ENCODE results near the gene HID1. TPM values are rescaled to one million over a fixed set of nuclear protein-coding genes. Genes with fewer than 3 reads are reported as not detected.
"Not testable (repeated sequence)": the region's sequence is repeated elsewhere in the genome, so short reads cannot be mapped to it uniquely, and the experiment has no call there.

Gene HID1, protein sequence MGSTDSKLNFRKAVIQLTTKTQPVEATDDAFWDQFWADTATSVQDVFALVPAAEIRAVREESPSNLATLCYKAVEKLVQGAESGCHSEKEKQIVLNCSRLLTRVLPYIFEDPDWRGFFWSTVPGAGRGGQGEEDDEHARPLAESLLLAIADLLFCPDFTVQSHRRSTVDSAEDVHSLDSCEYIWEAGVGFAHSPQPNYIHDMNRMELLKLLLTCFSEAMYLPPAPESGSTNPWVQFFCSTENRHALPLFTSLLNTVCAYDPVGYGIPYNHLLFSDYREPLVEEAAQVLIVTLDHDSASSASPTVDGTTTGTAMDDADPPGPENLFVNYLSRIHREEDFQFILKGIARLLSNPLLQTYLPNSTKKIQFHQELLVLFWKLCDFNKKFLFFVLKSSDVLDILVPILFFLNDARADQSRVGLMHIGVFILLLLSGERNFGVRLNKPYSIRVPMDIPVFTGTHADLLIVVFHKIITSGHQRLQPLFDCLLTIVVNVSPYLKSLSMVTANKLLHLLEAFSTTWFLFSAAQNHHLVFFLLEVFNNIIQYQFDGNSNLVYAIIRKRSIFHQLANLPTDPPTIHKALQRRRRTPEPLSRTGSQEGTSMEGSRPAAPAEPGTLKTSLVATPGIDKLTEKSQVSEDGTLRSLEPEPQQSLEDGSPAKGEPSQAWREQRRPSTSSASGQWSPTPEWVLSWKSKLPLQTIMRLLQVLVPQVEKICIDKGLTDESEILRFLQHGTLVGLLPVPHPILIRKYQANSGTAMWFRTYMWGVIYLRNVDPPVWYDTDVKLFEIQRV
- total RNA-seq, result 8.5 TPM
- long read RNA-seq, partial matches to known transcripts, result 1 of 2 reads
- long read RNA-seq, other reads (novel, unspliced or antisense), result 0 of 2 reads

- intact Hi-C loops (cut with DNase I), result no loop called here
- ATAC-seq (peak; percentile 81), DNase-seq (ENCODE audit: missing footprints) (peak; percentile 80)
Observed at GRCh38 chr17:74972107-74972972, at the start of gene HID1. Gene HID1, minus strand, starts transcription at chr17:74972759. Its CDS starts 103 bp downstream, at chr17:74972656.

- DNase-seq (ENCODE audit: missing footprints) (no peak), ATAC-seq (no peak)
- intact Hi-C loops (cut with DNase I), result no loop called here
Observed at GRCh38 chr17:75020331-75021110, 48.0 kb upstream of the HID1 start.

GRCh38 chr17:75019710-75020109 is 47.2 kb upstream of the HID1 start:
- no peak for ATAC-seq
- intact Hi-C loops (cut with DNase I), result no loop called here
- DNase-seq (ENCODE audit: missing footprints), result no peak

- intact Hi-C loops (cut with DNase I), result no loop called here
Observed at GRCh38 chr17:75019146-75019545, 46.6 kb upstream of the HID1 start.

GRCh38 chr17:75013092-75013559 is 40.6 kb upstream of the HID1 start:
- intact Hi-C loops (cut with DNase I), result loop anchor here (2.0 kb wide), 3 partner anchors 20 to 52 kb away; no protein-coding TSS in a partner anchor
- DNase-seq (ENCODE audit: missing footprints), result no peak
- ATAC-seq, result no peak

More at GRCh38 chr17:75019146-75019545, 46.6 kb upstream of the HID1 start:
- ATAC-seq, result no peak
- no peak for DNase-seq (ENCODE audit: missing footprints)

DNA sequence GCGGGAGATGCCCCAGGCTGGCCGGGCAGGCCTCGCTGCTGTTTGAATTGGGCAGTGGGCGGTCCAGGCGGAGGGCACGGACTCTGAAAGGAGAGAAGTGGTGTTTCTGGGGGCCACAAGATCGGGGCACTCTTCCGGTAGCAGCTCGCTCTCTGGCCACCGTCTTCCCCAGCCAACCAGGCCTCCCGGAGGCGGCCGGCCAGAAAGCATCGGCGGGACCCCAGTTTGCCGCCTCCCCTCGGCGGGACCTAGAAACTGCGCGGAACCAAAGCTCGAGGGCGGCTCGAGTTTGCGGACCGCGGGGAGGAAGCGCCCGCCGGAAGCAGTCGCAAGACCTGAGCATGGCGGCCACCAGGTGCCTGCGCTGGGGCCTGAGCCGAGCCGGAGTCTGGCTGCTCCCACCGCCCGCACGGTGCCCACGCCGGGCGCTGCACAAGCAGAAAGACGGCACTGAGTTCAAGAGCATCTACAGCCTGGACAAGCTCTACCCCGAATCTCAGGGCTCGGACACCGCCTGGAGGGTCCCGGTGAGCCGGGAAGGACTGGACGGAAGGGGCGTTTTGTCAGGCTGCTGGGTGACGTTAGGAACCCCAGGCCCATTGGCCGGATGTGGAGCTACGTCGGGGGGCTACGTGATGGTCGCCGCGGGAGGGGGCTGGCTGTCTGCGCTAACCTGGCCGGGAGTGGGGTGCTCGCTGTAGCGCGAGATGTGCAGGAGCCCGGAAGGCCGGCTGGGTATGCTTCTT is 40.0 kb upstream of the HID1 start, which contains the start of gene MRPL58:
Gene MRPL58 (plus strand): TSS at position 325 of the 746 bp plus-strand sequence. CDS start 17 bp downstream, at position 342.
- peak; percentile 87 for ATAC-seq
- DNase-seq (ENCODE audit: missing footprints), result peak; percentile 93
- intact Hi-C loops (cut with DNase I), result loop anchor here (2.0 kb wide), 3 partner anchors 20 to 52 kb away; no protein-coding TSS in a partner anchor

DNA sequence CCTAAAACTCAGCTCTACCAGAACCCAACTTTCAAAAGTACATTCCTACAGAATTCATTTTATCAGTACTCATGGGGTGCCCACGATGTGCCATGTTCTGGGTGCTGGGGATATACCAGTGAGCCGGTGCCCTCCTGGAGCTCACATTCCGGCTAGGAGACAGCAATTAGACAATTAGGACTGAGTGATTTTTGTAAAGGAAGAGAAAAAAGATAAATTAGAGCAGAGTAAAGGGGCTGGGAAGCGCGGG is 39.5 kb upstream of the HID1 start:
- no peak for ATAC-seq
- DNase-seq (ENCODE audit: missing footprints), result no peak
- intact Hi-C loops (cut with DNase I), result loop anchor here (2.0 kb wide), 3 partner anchors 21 to 51 kb away; no protein-coding TSS in a partner anchor

- no peak for DNase-seq (ENCODE audit: missing footprints)
- intact Hi-C loops (cut with DNase I), result loop anchor here (2.0 kb wide), 3 partner anchors 21 to 51 kb away; no protein-coding TSS in a partner anchor
- peak; percentile 73 for ATAC-seq
Observed at GRCh38 chr17:75011401-75012095, 39.0 kb upstream of the HID1 start.

- DNase-seq (ENCODE audit: missing footprints) (no peak), ATAC-seq (peak; percentile 55)
- intact Hi-C loops (cut with DNase I), result no loop called here
Observed at GRCh38 chr17:75010683-75011400, 38.3 kb upstream of the HID1 start.

GRCh38 chr17:75009139-75009724 is 36.7 kb upstream of the HID1 start:
- DNase-seq (ENCODE audit: missing footprints), result no peak
- no peak for ATAC-seq
- intact Hi-C loops (cut with DNase I), result no loop called here

DNA sequence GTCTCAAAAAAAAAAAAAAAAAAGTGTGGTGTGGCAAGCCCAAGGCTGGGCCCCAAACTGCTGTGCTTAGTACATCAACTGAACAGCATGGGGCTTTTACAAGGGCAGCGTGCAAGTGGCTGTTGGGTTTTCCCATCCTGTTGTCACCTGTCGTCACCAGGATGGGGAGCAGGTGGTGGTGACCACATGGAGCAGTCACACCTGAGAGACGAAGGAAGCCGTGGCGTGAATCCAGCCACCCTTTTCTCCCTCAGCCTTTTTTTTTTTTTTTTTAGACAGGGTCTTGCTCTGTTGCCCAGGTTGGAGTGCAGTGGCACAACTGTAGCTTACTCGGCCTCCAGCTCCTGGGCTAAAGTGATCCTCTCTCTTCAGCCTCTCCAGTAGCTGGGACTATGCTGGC is 35.8 kb upstream of the HID1 start:
- intact Hi-C loops (cut with DNase I), result no loop called here
- DNase-seq (ENCODE audit: missing footprints) (no peak), ATAC-seq (no peak)

DNA sequence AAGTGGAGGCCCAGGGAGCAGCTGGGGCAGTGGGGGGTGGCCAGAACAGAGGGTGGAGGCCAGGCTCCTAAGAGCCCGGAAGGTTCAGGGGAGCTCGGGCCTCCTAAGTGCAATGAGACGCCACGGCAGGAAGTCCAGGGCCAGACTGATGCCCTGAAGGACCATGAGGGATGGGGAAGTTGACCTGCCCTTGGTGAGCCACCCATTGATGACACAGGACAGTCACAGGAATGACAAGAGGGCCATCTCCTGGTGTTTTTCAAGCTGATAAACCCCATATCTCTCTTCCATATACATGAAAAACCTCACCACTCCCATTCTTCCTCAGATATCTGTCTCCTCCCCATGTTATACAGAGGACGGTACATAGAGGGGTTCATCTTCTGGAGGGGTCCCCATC is 34.1 kb upstream of the HID1 start:
- no peak for DNase-seq (ENCODE audit: missing footprints)
- intact Hi-C loops (cut with DNase I), result no loop called here
- ATAC-seq, result no peak

DNA sequence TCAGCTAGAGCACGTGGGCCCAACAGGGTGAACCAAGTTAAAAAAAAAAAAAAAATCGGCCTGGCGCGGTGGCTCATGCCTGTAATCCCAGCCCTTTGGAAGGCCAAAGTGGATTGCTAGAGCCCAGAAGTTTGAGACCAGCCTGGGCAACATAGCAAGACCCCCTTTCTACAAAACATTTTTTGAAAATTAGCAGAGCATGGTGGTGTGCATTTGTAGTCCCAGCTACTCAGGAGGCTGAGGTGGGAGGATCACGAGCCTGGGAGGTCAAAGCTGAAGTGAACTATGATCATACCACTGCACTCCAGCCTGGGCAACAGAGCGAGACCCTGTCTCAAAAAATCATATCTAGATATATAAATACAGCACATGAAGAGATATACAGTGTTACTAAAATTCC is 33.5 kb upstream of the HID1 start:
- DNase-seq (ENCODE audit: missing footprints); ATAC-seq; intact Hi-C loops (cut with DNase I): not testable (repeated sequence)

DNA sequence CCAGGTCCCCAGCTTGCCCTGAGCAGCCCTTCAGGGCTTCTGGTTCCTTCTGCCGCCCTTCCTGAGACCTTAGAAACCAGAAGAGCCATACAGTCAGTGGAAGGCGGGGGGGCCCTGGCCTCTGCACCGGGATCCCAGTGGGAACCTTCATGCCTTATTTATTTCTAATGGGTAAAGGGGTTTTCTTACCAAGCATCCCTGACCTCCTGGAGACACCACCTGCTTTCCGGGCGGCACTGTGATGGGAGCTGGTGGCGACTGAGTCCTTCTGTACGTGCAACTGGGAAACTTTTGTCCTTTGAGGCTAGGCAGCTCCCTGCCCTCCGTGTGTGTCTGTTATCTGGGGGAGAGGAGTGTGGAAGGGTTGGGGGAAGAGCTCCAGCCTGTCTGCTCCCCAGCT is 32.7 kb upstream of the HID1 start:
- intact Hi-C loops (cut with DNase I), result no loop called here
- DNase-seq (ENCODE audit: missing footprints) (no peak), ATAC-seq (no peak)

DNA sequence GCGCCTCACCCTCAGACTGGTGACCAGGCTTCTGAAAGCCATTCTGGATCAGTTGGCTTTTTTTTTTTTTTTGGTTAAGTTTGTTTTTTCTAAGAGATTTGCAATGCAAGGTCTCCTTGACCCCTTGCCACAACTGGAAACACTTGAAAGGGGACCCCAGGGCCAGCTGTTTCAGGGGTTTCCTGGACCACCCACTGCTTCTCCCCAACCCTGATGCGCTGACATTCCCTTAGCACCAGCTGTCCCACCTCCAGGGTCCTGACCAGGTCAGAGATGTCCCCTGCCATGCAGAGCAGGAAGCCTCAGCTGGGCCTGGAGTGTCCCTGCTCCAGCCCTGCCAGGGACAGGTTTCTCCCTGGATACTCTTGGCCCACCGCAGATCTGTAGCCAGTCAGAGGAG is 31.8 kb upstream of the HID1 start:
- intact Hi-C loops (cut with DNase I), result no loop called here
- ATAC-seq (no peak), DNase-seq (ENCODE audit: missing footprints) (no peak)

GRCh38 chr17:75003957-75004355 is 31.4 kb upstream of the HID1 start:
- intact Hi-C loops (cut with DNase I), result no loop called here
- DNase-seq (ENCODE audit: missing footprints), result no peak
- ATAC-seq, result no peak

All from Right ventricle myocardium inferior (tissue), 1 donor.